Measurements from ENCODE around the gene WDR54. TPM values are rescaled to one million over a fixed set of nuclear protein-coding genes. Genes with fewer than 3 reads are reported as not detected.
"Not testable (repeated sequence)": the region's sequence is repeated elsewhere in the genome, so short reads cannot be mapped to it uniquely, and the experiment has no call there.

The WDR54 gene
- polyA plus RNA-seq, 1 donor (not counting 4 experiments of a cell fraction or from before 2014, with no cell fraction given): 35.2 TPM

- Histone ChIP-seq H3K27ac (ENCODE audit: control insufficient read depth, insufficient read depth, low read length) (no peak overlapping the region), H3K4me3 (ENCODE audit: control insufficient read depth in 2 of 3, extremely low read depth in 1 of 3, insufficient read depth in 2 of 3, low read depth in 1 of 3, low read length in 3 of 3) (no peak overlapping the region), H3K4me2 (ENCODE audit: control insufficient read depth, extremely low read depth, insufficient read depth, low read depth, low read length) (no peak overlapping the region), H3K9me1 (ENCODE audit: control insufficient read depth, extremely low read depth, insufficient read depth, low read length) (no peaks in the 10 kb centered on the region), H3K79me2 (ENCODE audit: control insufficient read depth, insufficient read depth, low read length) (peaks cover 2% of the 10 kb centered on the region), H3K36me3 (ENCODE audit: control insufficient read depth in 2 of 2, extremely low read depth in 1 of 2, insufficient read depth in 2 of 2, low read length in 2 of 2) (peaks cover 0 to 8% of the 10 kb centered on the region in 2 experiments), H3K9me3 (ENCODE audit: control insufficient read depth, low read depth, low read length) (no peaks in the 10 kb centered on the region), H2AFZ (ENCODE audit: control insufficient read depth, low read length) (no peak overlapping the region), H3K9ac (ENCODE audit: control insufficient read depth, extremely low read depth, insufficient read depth, low read length) (no peak overlapping the region), H4K20me1 (ENCODE audit: control insufficient read depth, extremely low read depth, insufficient read depth, low read length) (no peaks in the 10 kb centered on the region), H3K27me3 (ENCODE audit: control insufficient read depth, extremely low read depth, insufficient read depth, low read length) (peaks cover 2% of the 10 kb centered on the region), H3K4me1 (ENCODE audit: control insufficient read depth, extremely low read depth, insufficient read depth, low read length) (peaks cover 36% of the 10 kb centered on the region)
- FAIRE-seq: no peak
- TF ChIP-seq CTCF (optimal IDR thresholded peaks at IDR 0.05 in 1 of 3, IDR thresholded peaks at IDR 0.05 in 1 of 3, conservative IDR thresholded peaks at IDR 0.05 in 1 of 3; ENCODE audit: extremely low read depth in 1 of 3, insufficient read depth in 2 of 3, low read length in 3 of 3) (no peak), EZH2 (IDR thresholded peaks at IDR 0.05; ENCODE audit: low read length) (no peak)
- dilution Hi-C loops (cut with MboI; ENCODE audit: extremely low pct_ligation_motif_present, low sequenced_read_pairs): no loop called here
- no peak for DNase-seq (ENCODE audit: low read depth, low spot score)
Measured at GRCh38 chr2:74420006-74420405, 1.5 kb upstream of the WDR54 start.

- H3K4me2 ChIP-seq (ENCODE audit: control insufficient read depth, extremely low read depth, insufficient read depth, low read depth, low read length): peak overlapping the region; percentile 96
- H4K20me1 ChIP-seq (ENCODE audit: control insufficient read depth, extremely low read depth, insufficient read depth, low read length); H3K79me2 ChIP-seq (ENCODE audit: control insufficient read depth, insufficient read depth, low read length); FAIRE-seq; DNase-seq (ENCODE audit: low read depth, low spot score); H3K27ac ChIP-seq (ENCODE audit: control insufficient read depth, insufficient read depth, low read length); H2AFZ ChIP-seq (ENCODE audit: control insufficient read depth, low read length); H3K9me3 ChIP-seq (ENCODE audit: control insufficient read depth, low read depth, low read length); H3K9me1 ChIP-seq (ENCODE audit: control insufficient read depth, extremely low read depth, insufficient read depth, low read length); H3K9ac ChIP-seq (ENCODE audit: control insufficient read depth, extremely low read depth, insufficient read depth, low read length); H3K27me3 ChIP-seq (ENCODE audit: control insufficient read depth, extremely low read depth, insufficient read depth, low read length); dilution Hi-C loops (cut with MboI; ENCODE audit: extremely low pct_ligation_motif_present, low sequenced_read_pairs): not testable (repeated sequence)
- peak overlapping the region; percentile 59 to 83 (median 81) for H3K4me3 ChIP-seq (ENCODE audit: control insufficient read depth in 2 of 3, extremely low read depth in 1 of 3, insufficient read depth in 2 of 3, low read depth in 1 of 3, low read length in 3 of 3)
- peaks cover 0 to 11% of the 10 kb centered on the region in 2 experiments for H3K36me3 ChIP-seq (ENCODE audit: control insufficient read depth in 2 of 2, extremely low read depth in 1 of 2, insufficient read depth in 2 of 2, low read length in 2 of 2)
- peaks cover 40% of the 10 kb centered on the region for H3K4me1 ChIP-seq (ENCODE audit: control insufficient read depth, extremely low read depth, insufficient read depth, low read length)
Measured at GRCh38 chr2:74420443-74421103, 957 bp upstream of the WDR54 start.
